HPDE6-E6E7 (cell line): ENCODE results near the gene LSM7.
A peak's percentile ranks its signal among the peaks of the same experiment; 100 is the strongest.

ENCODE experiments used
- DNase-seq: peaks from one replicate; pipeline ENCODE4 v3.0.0; 2011; ENCODE audit warnings: missing footprints; ENCODE audit errors: extremely low spot score

LSM7 gene

GRCh38 chr19:2338055-2338615, 9.7 kb upstream of the LSM7 start:
- DNase-seq = no peak

- no peak for DNase-seq
Observed at GRCh38 chr19:2337329-2337707, 8.9 kb upstream of the LSM7 start.

- no peak for DNase-seq
Observed at GRCh38 chr19:2336528-2337328, 8.3 kb upstream of the LSM7 start.

GRCh38 chr19:2335848-2336247, 7.5 kb upstream of the LSM7 start:
- DNase-seq = no peak

- DNase-seq = no peak
Observed at GRCh38 chr19:2334986-2335846, 6.8 kb upstream of the LSM7 start.

- DNase-seq = no peak
Observed at GRCh38 chr19:2334426-2334825, 6.0 kb upstream of the LSM7 start.

- no peak for DNase-seq
Observed at GRCh38 chr19:2333807-2334211, 5.4 kb upstream of the LSM7 start.

GRCh38 chr19:2333027-2333806, 4.8 kb upstream of the LSM7 start:
- no peak for DNase-seq

GRCh38 chr19:2332341-2333026, 4.1 kb upstream of the LSM7 start:
- no peak for DNase-seq

GRCh38 chr19:2331601-2332246, 3.3 kb upstream of the LSM7 start:
- DNase-seq = no peak

GRCh38 chr19:2330632-2331284, 2.4 kb upstream of the LSM7 start:
- no peak for DNase-seq

GRCh38 chr19:2330255-2330631, 1.9 kb upstream of the LSM7 start:
- no peak for DNase-seq

- no peak for DNase-seq
Observed at GRCh38 chr19:2329501-2329916, 1.1 kb upstream of the LSM7 start.

- no peak for DNase-seq
Observed at GRCh38 chr19:2329149-2329478, 728 bp upstream of the LSM7 start.

GRCh38 chr19:2327773-2328400, 499 bp downstream of the LSM7 start:
- peak; percentile 49 for DNase-seq

- no peak for DNase-seq
Observed at GRCh38 chr19:2326699-2327360, 1.6 kb downstream of the LSM7 start.

- no peak for DNase-seq
Observed at GRCh38 chr19:2325281-2326046, 2.9 kb downstream of the LSM7 start.

GRCh38 chr19:2324220-2324948, 4.0 kb downstream of the LSM7 start:
- DNase-seq = no peak
